GM19043 (cell line): Measurements from ENCODE around the gene EVPLL.
"Not testable (repeated sequence)": the region's sequence is repeated elsewhere in the genome, so short reads cannot be mapped to it uniquely, and the experiment has no call there.

ENCODE experiments used
- ATAC-seq: cut with Tn5 transposase; IDR thresholded peaks from one replicate; pipeline ENCODE4 v1.9.1; 2021; ENCODE audit warnings: low read depth; ENCODE audit not compliant: unreplicated experiment

EVPLL gene

DNA sequence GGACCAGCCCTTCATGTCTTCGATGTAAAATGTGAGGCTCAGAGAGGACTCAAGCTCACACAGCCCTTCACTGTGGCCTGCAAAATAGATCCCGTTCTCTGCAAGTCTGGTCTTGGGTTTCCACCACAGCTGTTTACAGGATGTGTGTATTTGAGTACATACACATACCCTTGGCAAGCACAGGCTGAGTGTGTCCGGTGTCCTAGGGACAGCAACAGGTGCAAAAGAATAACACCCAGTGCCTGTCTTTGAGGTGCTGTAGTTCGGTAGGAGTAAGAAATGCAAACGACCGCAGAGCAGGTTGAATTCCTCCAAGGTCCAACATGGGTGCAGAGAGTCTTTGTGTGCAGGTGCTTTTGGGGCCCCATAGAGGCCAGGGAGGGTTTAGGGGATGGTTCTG is 44.9 kb downstream of the EVPLL start:
- ATAC-seq, result not testable (repeated sequence)

DNA sequence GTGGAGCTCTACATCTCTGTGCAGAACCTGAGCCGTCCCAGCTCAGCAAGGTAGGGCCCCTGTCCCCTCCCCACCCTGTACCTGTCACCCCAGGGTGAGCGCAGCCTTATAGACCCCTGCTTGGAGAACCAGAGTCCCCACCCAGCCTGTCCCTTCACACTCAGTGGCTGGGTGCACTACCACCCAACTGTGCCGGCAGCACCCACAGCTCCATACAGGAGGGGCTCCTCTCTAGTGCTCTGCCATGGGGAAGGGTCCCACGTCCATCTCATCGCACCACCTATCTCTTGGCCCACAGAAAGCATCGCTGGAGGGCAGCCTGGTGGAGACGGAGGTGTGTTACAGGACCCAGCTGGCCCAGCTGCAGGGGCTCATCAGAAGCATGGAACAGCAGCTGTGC is 45.4 kb downstream of the EVPLL start:
- ATAC-seq, result not testable (repeated sequence)

DNA sequence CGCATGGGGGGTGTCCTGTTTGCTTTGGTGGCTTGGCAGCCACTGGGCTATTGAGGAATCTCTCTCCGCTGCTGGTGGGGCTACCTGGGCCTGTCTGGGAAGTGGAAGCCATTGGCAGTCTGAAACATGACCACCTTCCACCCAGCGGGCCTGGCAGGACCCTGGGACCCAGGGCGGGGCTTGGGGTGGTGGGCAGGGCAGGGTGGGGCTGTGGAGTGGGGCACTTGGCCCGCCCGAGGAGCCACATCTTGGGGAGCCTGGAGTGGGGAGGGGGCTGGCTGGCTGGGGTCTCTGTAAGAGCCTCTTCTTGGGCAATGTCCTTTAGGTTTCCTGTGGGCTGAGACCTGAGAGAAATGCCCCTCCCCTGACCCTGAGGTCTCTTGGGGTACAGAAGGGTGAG is 48.0 kb downstream of the EVPLL start:
- ATAC-seq, result not testable (repeated sequence)

DNA sequence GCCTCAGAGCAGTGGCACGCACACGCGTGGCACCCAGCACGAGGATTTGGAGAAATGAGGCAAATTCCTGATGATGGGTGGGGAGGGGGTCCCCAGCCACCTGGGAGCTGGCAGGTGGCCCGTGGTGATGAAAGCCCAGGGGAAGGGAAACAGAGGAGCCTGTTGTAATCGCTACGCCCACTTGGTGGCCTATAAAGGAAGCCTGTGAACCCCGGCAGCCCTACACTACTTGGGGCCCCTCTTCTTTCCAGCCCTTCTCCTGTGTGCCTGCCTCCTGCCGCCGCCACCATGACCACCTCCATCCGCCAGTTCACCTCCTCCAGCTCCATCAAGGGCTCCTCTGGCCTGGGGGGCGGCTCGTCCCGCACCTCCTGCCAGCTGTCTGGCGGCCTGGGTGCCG is 49.1 kb downstream of the EVPLL start:
- not testable (repeated sequence) for ATAC-seq

DNA sequence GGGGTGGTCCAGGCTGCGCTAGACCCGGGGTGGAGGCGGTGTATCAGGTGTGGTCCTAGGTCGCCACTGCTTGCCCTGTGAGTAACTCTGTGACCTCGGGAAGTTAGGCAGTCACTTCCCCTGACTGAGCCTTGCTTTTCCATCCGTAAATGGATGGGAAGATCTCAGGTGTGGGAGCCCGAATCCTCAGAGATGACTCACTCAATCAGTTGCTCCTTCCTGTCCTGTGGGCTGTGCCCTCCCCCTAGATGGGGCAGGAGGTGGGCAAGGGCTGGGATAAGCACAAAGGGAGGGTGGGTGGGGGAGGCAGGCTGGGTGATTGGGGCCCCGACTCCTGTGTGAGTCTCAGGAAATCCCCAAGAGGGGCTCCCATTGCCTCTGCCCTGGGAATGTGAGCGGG is 54.6 kb downstream of the EVPLL start:
- ATAC-seq, result not testable (repeated sequence)
